Muscle layer of colon (tissue), 2 donors: ENCODE data around the gene CTCF.

Experiments used
- H3K27ac ChIP-seq: one replicate; pipeline ENCODE4 v1.7.0; 2013; ENCODE audit warnings: low read depth, mild to moderate bottlenecking, low read length, moderate library complexity
- H3K27me3 ChIP-seq, 2 donors: one replicate each; pipeline ENCODE4 v1.7.0; 2013; ENCODE audit warnings: low read length in 2 of 2, mild to moderate bottlenecking in 2 of 2; ENCODE audit not compliant: insufficient read depth in 2 of 2, control insufficient read depth in 1 of 2
- H3K36me3 ChIP-seq: one replicate; pipeline ENCODE4 v1.7.0; 2013; ENCODE audit warnings: mild to moderate bottlenecking, low read length; ENCODE audit not compliant: insufficient read depth
- H3K4me1 ChIP-seq: one replicate; pipeline ENCODE4 v1.7.0; 2013; ENCODE audit warnings: mild to moderate bottlenecking, low read length; ENCODE audit not compliant: insufficient read depth
- H3K4me3 ChIP-seq, 2 donors: one replicate each; pipeline ENCODE4 v1.7.0; 2013; ENCODE audit warnings: low read length in 2 of 2, low read depth in 1 of 2, mild to moderate bottlenecking in 1 of 2, moderate library complexity in 1 of 2
- H3K9ac ChIP-seq: one replicate; pipeline ENCODE4 v1.7.0; 2013; ENCODE audit warnings: low read length
- H3K9me3 ChIP-seq: one replicate; pipeline ENCODE4 v1.7.0; 2013; ENCODE audit warnings: mild to moderate bottlenecking, low read length
- donor health status: abdominal sarcoma.
- donor health status: Adenocarcinoma of cecum.

Gene CTCF

GRCh38 chr16:67663877-67664222 is 101.5 kb downstream of the CTCF start:
- Histone ChIP-seq H3K36me3 (peaks cover 8% of the 10 kb centered on the region), H3K4me3 (no peak overlapping the region), H3K27ac (no peak overlapping the region), H3K27me3 (no peaks in the 10 kb centered on the region), H3K9me3 (no peaks in the 10 kb centered on the region), H3K9ac (no peak overlapping the region), H3K4me1 (peaks cover 39% of the 10 kb centered on the region)

GRCh38 chr16:67664258-67664657 is 101.9 kb downstream of the CTCF start:
- no peak overlapping the region for H3K27ac ChIP-seq
- H3K4me1 ChIP-seq = peaks cover 35% of the 10 kb centered on the region

DNA sequence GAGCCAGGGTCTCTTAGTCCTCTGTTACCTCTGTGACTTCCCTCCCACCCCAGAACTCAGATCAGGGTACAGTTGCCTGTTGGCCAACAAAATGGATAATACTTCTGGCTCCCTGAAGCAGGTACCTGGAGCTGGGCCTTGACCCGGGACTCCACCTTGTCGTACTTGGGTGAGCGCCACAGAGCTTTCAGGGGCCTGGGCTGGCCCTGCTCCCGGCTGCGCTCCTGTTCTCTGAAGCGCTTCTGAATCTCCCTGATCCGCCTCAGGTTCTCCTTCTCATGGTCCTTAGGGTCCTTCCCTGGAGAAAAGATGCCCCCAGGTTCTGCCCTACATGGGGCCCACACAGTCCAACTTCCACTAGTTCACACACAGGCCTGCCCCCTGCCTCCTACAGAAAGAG is 102.5 kb downstream of the CTCF start:
- H3K36me3 ChIP-seq = peaks cover 8% of the 10 kb centered on the region

More at GRCh38 chr16:67664258-67664657, 101.9 kb downstream of the CTCF start:
- Histone ChIP-seq H3K27me3 (no peaks in the 10 kb centered on the region), H3K9ac (no peak overlapping the region), H3K36me3 (peaks cover 8% of the 10 kb centered on the region), H3K4me3 (no peak overlapping the region), H3K9me3 (no peaks in the 10 kb centered on the region)

DNA sequence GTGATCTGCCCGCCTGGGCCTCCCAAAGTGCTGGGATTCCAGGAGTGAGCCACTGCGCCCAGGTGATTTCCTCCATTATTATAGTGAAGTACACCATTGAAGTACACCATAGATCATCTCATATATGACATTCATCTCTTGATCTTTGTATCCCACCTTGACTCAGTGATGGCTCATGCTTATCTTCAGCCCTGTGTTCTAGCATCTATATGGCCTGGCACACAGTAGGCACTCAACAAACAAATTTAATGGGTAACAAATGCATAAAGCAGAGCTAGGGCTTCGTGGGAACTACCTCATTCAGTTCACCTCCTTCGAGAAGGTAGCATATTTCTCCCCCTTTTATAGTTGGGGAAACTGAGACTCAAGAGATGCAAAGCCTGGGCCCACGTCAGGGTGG is 103.3 kb downstream of the CTCF start:
- Histone ChIP-seq H3K4me3 (peak overlapping the region; percentile 66 to 76), H3K9ac (no peak overlapping the region), H3K4me1 (peaks cover 33% of the 10 kb centered on the region), H3K27me3 (no peaks in the 10 kb centered on the region), H3K27ac (no peak overlapping the region), H3K36me3 (peaks cover 8% of the 10 kb centered on the region), H3K9me3 (no peaks in the 10 kb centered on the region)

More for the DNA sequence above, 102.5 kb downstream of the CTCF start:
- H3K27me3 ChIP-seq = no peaks in the 10 kb centered on the region
- no peak overlapping the region for H3K27ac ChIP-seq
- H3K9ac ChIP-seq = no peak overlapping the region
- H3K9me3 ChIP-seq = no peaks in the 10 kb centered on the region
- peaks cover 33% of the 10 kb centered on the region for H3K4me1 ChIP-seq
- H3K4me3 ChIP-seq = no peak overlapping the region

DNA sequence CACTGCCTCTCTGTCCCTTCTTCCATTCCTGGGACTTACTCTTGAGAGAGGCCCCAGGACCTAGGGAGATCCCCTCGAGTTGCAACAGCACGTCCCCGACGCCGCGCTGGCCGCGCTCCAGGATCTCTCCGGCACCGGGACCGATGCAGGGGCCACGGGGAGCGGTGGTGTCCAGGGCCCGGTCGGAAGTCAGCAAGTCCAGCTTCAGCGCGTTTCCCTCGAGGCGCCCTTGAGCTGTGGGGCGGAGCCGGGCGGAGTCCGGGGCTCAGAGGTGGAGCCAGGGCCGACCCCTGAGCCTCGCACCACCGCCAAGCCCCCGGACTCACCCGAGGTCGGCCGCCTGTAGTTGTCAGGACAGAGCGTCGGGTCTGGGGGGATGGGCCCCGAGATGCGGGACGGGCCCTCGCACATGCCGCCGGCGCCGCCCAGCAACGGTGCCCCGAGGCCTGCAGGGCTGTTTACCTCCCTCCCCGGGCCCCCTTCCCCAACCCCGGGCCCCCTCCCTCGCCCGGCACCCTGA is 103.8 kb downstream of the CTCF start:
- H3K36me3 ChIP-seq = peaks cover 8% of the 10 kb centered on the region
- H3K27ac ChIP-seq = peak overlapping the region; percentile 92
- H3K9ac ChIP-seq = no peak overlapping the region
- H3K4me3 ChIP-seq = peak overlapping the region; percentile 66 to 76
- H3K4me1 ChIP-seq = peaks cover 31% of the 10 kb centered on the region
- H3K27me3 ChIP-seq = no peaks in the 10 kb centered on the region
- no peaks in the 10 kb centered on the region for H3K9me3 ChIP-seq

- no peaks in the 10 kb centered on the region for H3K27me3 ChIP-seq
- H3K9me3 ChIP-seq = no peaks in the 10 kb centered on the region
- H3K4me1 ChIP-seq = peaks cover 24% of the 10 kb centered on the region
- H3K4me3 ChIP-seq = peak within 1 kb of the TSS; percentile 66 to 76
- H3K9ac ChIP-seq = peak within 1 kb of the TSS; percentile 65
- H3K36me3 ChIP-seq = peaks cover 8% of the 10 kb centered on the region
- peak within 1 kb of the TSS; percentile 92 for H3K27ac ChIP-seq
Observed at GRCh38 chr16:67666559-67667452, 104.5 kb downstream of the CTCF start, which contains the start of the genes C16orf86 and ENKD1. C16orf86 (plus strand) TSS chr16:67666814; CDS start chr16:67666971, 157 bp downstream. ENKD1 (minus strand) TSS chr16:67666750; CDS start chr16:67666442, 308 bp downstream.

DNA sequence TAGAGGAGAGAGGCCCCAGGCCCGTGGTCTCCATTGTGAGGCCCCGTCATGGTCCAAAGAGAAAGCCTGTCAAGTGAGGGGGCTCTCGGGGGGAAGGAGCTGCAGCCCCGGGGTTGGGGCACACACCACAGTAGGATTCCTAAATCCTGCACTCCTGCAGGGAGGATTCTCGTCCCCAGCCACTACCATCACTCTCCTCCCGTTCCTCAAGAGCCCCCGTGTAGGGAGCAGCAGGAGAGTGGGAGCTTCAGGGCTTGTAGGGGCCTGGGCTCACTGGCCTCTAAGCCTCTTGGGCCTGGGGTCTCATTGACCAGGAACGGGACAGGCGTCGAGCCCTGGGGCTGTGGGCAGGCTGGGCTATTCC is 105.1 kb downstream of the CTCF start:
- Histone ChIP-seq H3K27ac (peak overlapping the region; percentile 92), H3K9me3 (no peaks in the 10 kb centered on the region), H3K27me3 (no peaks in the 10 kb centered on the region), H3K36me3 (peaks cover 8% of the 10 kb centered on the region), H3K9ac (peak overlapping the region; percentile 65), H3K4me3 (peak overlapping the region in 1 of 2 donors; percentile 76), H3K4me1 (peaks cover 25% of the 10 kb centered on the region)

- Histone ChIP-seq H3K27ac (peak overlapping the region; percentile 92), H3K9ac (no peak overlapping the region), H3K36me3 (peaks cover 5% of the 10 kb centered on the region), H3K9me3 (no peaks in the 10 kb centered on the region), H3K27me3 (no peaks in the 10 kb centered on the region), H3K4me3 (peak overlapping the region in 1 of 2 donors; percentile 76), H3K4me1 (peaks cover 27% of the 10 kb centered on the region)
Observed at GRCh38 chr16:67667817-67668494, 105.6 kb downstream of the CTCF start.

GRCh38 chr16:67668495-67669157 is 106.3 kb downstream of the CTCF start:
- no peaks in the 10 kb centered on the region for H3K9me3 ChIP-seq
- H3K4me3 ChIP-seq = no peak overlapping the region
- H3K4me1 ChIP-seq = peaks cover 34% of the 10 kb centered on the region
- H3K36me3 ChIP-seq = no peaks in the 10 kb centered on the region
- H3K27ac ChIP-seq = peak overlapping the region; percentile 92
- no peak overlapping the region for H3K9ac ChIP-seq
- no peaks in the 10 kb centered on the region for H3K27me3 ChIP-seq

DNA sequence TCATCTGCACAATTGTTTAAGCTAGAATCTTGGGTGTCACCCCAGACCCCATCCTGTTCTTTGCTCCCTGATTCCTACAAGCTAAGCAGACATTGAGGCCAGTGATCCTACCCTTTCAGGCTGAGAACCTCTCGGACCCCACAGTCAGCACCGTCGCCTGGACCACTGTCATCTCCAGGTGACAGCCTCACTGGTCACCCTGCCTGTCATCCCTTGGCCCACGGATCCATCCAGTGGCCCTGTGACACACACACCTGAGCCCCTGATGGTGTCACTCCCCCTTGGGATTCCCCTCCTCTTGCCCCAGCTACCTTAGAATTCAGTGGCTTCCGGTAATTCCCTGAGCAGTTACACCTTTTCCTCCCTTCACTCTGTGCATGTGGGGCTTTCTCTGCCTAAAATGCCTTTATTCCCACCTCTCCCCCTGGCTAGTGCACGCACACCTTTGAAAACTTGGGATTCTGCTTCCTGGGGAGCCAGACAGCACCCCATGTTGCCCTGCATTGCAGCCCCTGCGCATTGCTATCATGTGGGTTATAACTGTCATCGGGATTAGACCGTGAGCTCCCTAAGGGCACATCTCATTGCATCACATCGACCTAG is 107.3 kb downstream of the CTCF start:
- Histone ChIP-seq H3K9ac (no peak overlapping the region), H3K27me3 (no peaks in the 10 kb centered on the region), H3K4me3 (no peak overlapping the region), H3K27ac (no peak overlapping the region), H3K9me3 (no peaks in the 10 kb centered on the region), H3K4me1 (peaks cover 42% of the 10 kb centered on the region), H3K36me3 (no peaks in the 10 kb centered on the region)

GRCh38 chr16:67672306-67672705 is 110.0 kb downstream of the CTCF start:
- no peak overlapping the region for H3K9ac ChIP-seq
- no peaks in the 10 kb centered on the region for H3K9me3 ChIP-seq
- H3K4me3 ChIP-seq = no peak overlapping the region
- no peaks in the 10 kb centered on the region for H3K36me3 ChIP-seq
- H3K27ac ChIP-seq = no peak overlapping the region
- peaks cover 34% of the 10 kb centered on the region for H3K4me1 ChIP-seq
- no peaks in the 10 kb centered on the region for H3K27me3 ChIP-seq
